ENCODE measurements around the gene NXT1. TPM values are rescaled to one million over a fixed set of nuclear protein-coding genes. Genes with fewer than 3 reads are reported as not detected.

The NXT1 gene
- total RNA-seq, 1 experiment from 2014 or later: 98.0 TPM

GRCh38 chr20:23331450-23332350 is 18.9 kb upstream of the NXT1 start:
- no peak overlapping the region for H3K4me3 ChIP-seq (ENCODE audit: low read length)
- H3K79me2 ChIP-seq (ENCODE audit: low read length): no peaks in the 10 kb centered on the region
- no peaks in the 10 kb centered on the region for H3K9me2 ChIP-seq (replicated peaks; ENCODE audit: low read length)
- BruUV-seq (replicated peaks): no TSS peak
- ChIA-PET POLR2A (ENCODE audit: unreplicated experiment) (no interaction called here), CTCF (no interaction called here)
- no peaks in the 10 kb centered on the region for H3K4me1 ChIP-seq (ENCODE audit: insufficient read depth, low read length)
- DNase-seq (peak; percentile 21), ATAC-seq (no peak)
- H3K27me3 ChIP-seq (ENCODE audit: low read length): peaks cover 9% of the 10 kb centered on the region; the same call in 1 of the 2 replicates
- H3K9me3 ChIP-seq (ENCODE audit: low read length): no peaks in the 10 kb centered on the region
- TF ChIP-seq CTCF (conservative IDR thresholded peaks at IDR 0.05; ENCODE audit: low read depth, low read length) (no peak), EZH2phosphoT487 (IDR thresholded peaks at IDR 0.05; ENCODE audit: borderline replicate concordance, low read length) (no peak), EZH2 (IDR thresholded peaks at IDR 0.05; ENCODE audit: low read length, unreplicated experiment) (no peak)
- no peak overlapping the region for H3K9ac ChIP-seq (ENCODE audit: low read length)
- H3K4me2 ChIP-seq (ENCODE audit: low read length): no peak overlapping the region
- intact Hi-C loops (cut with micrococcal nuclease): no loop called here
- H3F3A ChIP-seq (ENCODE audit: low read length, unreplicated experiment): no peaks in the 10 kb centered on the region
- no peaks in the 10 kb centered on the region for H3K36me3 ChIP-seq (ENCODE audit: low read depth, low read length)
- H4K20me1 ChIP-seq (ENCODE audit: low read length): no peaks in the 10 kb centered on the region
- H2AFZ ChIP-seq (ENCODE audit: low read length): no peak overlapping the region
- no peak overlapping the region for H3K27ac ChIP-seq (ENCODE audit: low read length)

- H3K79me2 ChIP-seq (ENCODE audit: low read length): no peaks in the 10 kb centered on the region
- H4K20me1 ChIP-seq (ENCODE audit: low read length): no peaks in the 10 kb centered on the region
- no peak overlapping the region for H3K4me3 ChIP-seq (ENCODE audit: low read length)
- no peak overlapping the region for H3K4me2 ChIP-seq (ENCODE audit: low read length)
- H3K9me2 ChIP-seq (replicated peaks; ENCODE audit: low read length): no peaks in the 10 kb centered on the region
- ChIA-PET POLR2A (ENCODE audit: unreplicated experiment) (no interaction called here), CTCF (no interaction called here)
- no peaks in the 10 kb centered on the region for H3K9me3 ChIP-seq (ENCODE audit: low read length)
- DNase-seq (no peak), ATAC-seq (no peak)
- intact Hi-C loops (cut with micrococcal nuclease): no loop called here
- TF ChIP-seq EZH2 (IDR thresholded peaks at IDR 0.05; ENCODE audit: low read length, unreplicated experiment) (no peak), CTCF (conservative IDR thresholded peaks at IDR 0.05; ENCODE audit: low read depth, low read length) (no peak), EZH2phosphoT487 (IDR thresholded peaks at IDR 0.05; ENCODE audit: borderline replicate concordance, low read length) (no peak)
- H3K9ac ChIP-seq (ENCODE audit: low read length): no peak overlapping the region
- no TSS peak for BruUV-seq (replicated peaks)
- no peaks in the 10 kb centered on the region for H3F3A ChIP-seq (ENCODE audit: low read length, unreplicated experiment)
- H2AFZ ChIP-seq (ENCODE audit: low read length): no peak overlapping the region
- no peaks in the 10 kb centered on the region for H3K4me1 ChIP-seq (ENCODE audit: insufficient read depth, low read length)
- peaks cover 9% of the 10 kb centered on the region; the same call in 1 of the 2 replicates for H3K27me3 ChIP-seq (ENCODE audit: low read length)
- H3K27ac ChIP-seq (ENCODE audit: low read length): no peak overlapping the region
- H3K36me3 ChIP-seq (ENCODE audit: low read depth, low read length): no peaks in the 10 kb centered on the region
These were observed 18.1 kb upstream of the NXT1 start for GRCh38 chr20:23332467-23332866.

GRCh38 chr20:23334111-23334510 is 16.5 kb upstream of the NXT1 start:
- BruUV-seq (replicated peaks): no TSS peak
- no peak overlapping the region for H3K27ac ChIP-seq (ENCODE audit: low read length)
- no peaks in the 10 kb centered on the region for H3K9me3 ChIP-seq (ENCODE audit: low read length)
- no peaks in the 10 kb centered on the region for H3F3A ChIP-seq (ENCODE audit: low read length, unreplicated experiment)
- CTCF ChIA-PET: no interaction called here
- H3K4me3 ChIP-seq (ENCODE audit: low read length): no peak overlapping the region
- H3K9ac ChIP-seq (ENCODE audit: low read length): no peak overlapping the region
- DNase-seq (no peak), ATAC-seq (no peak)
- TF ChIP-seq CTCF (conservative IDR thresholded peaks at IDR 0.05; ENCODE audit: low read depth, low read length) (no peak), EZH2 (IDR thresholded peaks at IDR 0.05; ENCODE audit: low read length, unreplicated experiment) (no peak), EZH2phosphoT487 (IDR thresholded peaks at IDR 0.05; ENCODE audit: borderline replicate concordance, low read length) (no peak)
- H3K4me2 ChIP-seq (ENCODE audit: low read length): no peak overlapping the region
- H3K36me3 ChIP-seq (ENCODE audit: low read depth, low read length): no peaks in the 10 kb centered on the region
- POLR2A ChIA-PET (ENCODE audit: unreplicated experiment): no interaction called here
- H3K79me2 ChIP-seq (ENCODE audit: low read length): no peaks in the 10 kb centered on the region
- no peak overlapping the region for H2AFZ ChIP-seq (ENCODE audit: low read length)
- H4K20me1 ChIP-seq (ENCODE audit: low read length): no peaks in the 10 kb centered on the region
- intact Hi-C loops (cut with micrococcal nuclease): no loop called here
- H3K27me3 ChIP-seq (ENCODE audit: low read length): no peaks in the 10 kb centered on the region
- no peaks in the 10 kb centered on the region for H3K4me1 ChIP-seq (ENCODE audit: insufficient read depth, low read length)
- no peaks in the 10 kb centered on the region for H3K9me2 ChIP-seq (replicated peaks; ENCODE audit: low read length)

Data from PC-3 (cell line).